Right lobe of liver (tissue), 6 donors: Measurements from ENCODE around the gene TTC39C. TPM values are rescaled to one million over a fixed set of nuclear protein-coding genes. Genes with fewer than 3 reads are reported as not detected.
"Not testable (repeated sequence)": the region's sequence is repeated elsewhere in the genome, so short reads cannot be mapped to it uniquely, and the experiment has no call there.

Experiments
- ATAC-seq, 4 donors: fragments of 200-7000 bp; cut with Tn5 transposase; one replicate each; pipeline ENCODE4 v1.9.1; 2020; ENCODE audit warnings: mild to moderate bottlenecking in 4 of 4, moderate library complexity in 4 of 4
- DNase-seq, 3 donors: peaks; one replicate each; pipeline ENCODE4 v3.0.0-alpha.2; 2020
- H3K27ac ChIP-seq, 3 donors: fragments of 200-600 bp; one replicate each; pipeline ENCODE4 v1.8.0; 2022
- H3K27me3 ChIP-seq, 2 donors: fragments of 200-600 bp; one replicate each; pipeline ENCODE4 v1.8.0; 2022
- H3K36me3 ChIP-seq, 4 donors: fragments of 200-600 bp; sonication (generic) in 1 of 4; one replicate each; pipeline versions ENCODE4 v1.5.1 to v1.8.0; 2017 to 2022; ENCODE audit warnings: control low read depth in 1 of 4
- H3K4me1 ChIP-seq, 4 donors: fragments of 200-600 bp; sonication (generic) in 1 of 4; one replicate each; pipeline versions ENCODE4 v1.5.1 to v1.8.0; 2017 to 2022; ENCODE audit warnings: control low read depth in 1 of 4
- H3K4me3 ChIP-seq, 3 donors: fragments of 200-600 bp; one replicate each; pipeline ENCODE4 v1.8.0; 2022
- H3K9me3 ChIP-seq, 4 donors: fragments of 200-600 bp; sonication (generic) in 1 of 4; one replicate each; pipeline versions ENCODE4 v1.5.1 to v1.8.0; 2017 to 2022; ENCODE audit warnings: control low read depth in 1 of 4
- CTCF ChIP-seq, 4 donors: fragments of 200-600 bp in 3 of 4; fragments of 450-650 bp in 1 of 4; IDR thresholded peaks; one replicate each; pipeline versions ENCODE4 v1.5.1 to v1.8.0; 2016 to 2022; ENCODE audit warnings: antibody characterized with exemption in 4 of 4, mild to moderate bottlenecking in 2 of 4
- POLR2A ChIP-seq: fragments of 450-650 bp; IDR thresholded peaks from one replicate; pipeline ENCODE4 v1.6.1; 2017; ENCODE audit warnings: antibody characterized with exemption, mild to moderate bottlenecking
- WGBS: methylation state at CpG from one replicate; pipeline ENCODE4 v1.1.6; 2018; ENCODE audit warnings: low coverage, low lambda C conversion rate; ENCODE audit not compliant: insufficient coverage; ENCODE audit errors: missing lambda C conversion rate; 5-methylcytosine and 5-hydroxymethylcytosine counted together
- intact Hi-C, 2 donors: fragments of 100-400 bp; cut with DNase I; formaldehyde crosslinking; loops; one replicate each; pipeline versions ENCODE4 v1.11.2 to v1.14.1; 2022
- total RNA-seq, 6 experiments: library from RNA; depleted of rRNA in 2 of 6; stranded (reverse); fragments of >200 nt in 2 of 6; fragmentation: NEBNext Ultra II Directional in 3 of 6; extraction: Animal tissue kit (Norgen Biotek cat#: 25700) in 3 of 6; gene quantifications; one replicate each; pipeline versions ENCODE4 v1.1.0 to v1.2.4, GENCODE V29; 2016 to 2023
- donor health status: DM: no; HTN: yes; CAD: no.
- donor health status: DM: no; HTN: no; CAD: no.
- donor health status: DM: no; HTN: no; CAD: no.
- donor health status: DM: no; HTN: yes; CAD: no.
- donor health status: DM: no; HTN: yes; CAD: no.

TTC39C gene
- total RNA-seq, 6 experiments from 2014 or later: 61.9 to 167 (median 84.4) TPM

GRCh38 chr18:24055009-24055804, 40.7 kb downstream of the TTC39C start:
- intact Hi-C loops: loop anchor here in 1 of 2 donors (10.0 kb wide), 1 partner anchor 60 kb away; no protein-coding TSS in a partner anchor
- Histone ChIP-seq H3K4me3 (no peak overlapping the region), H3K4me1 (peaks cover 0 to 16% (median 6%) of the 10 kb centered on the region in 4 donors), H3K36me3 (no peaks in the 10 kb centered on the region), H3K27me3 (no peaks in the 10 kb centered on the region), H3K9me3 (no peaks in the 10 kb centered on the region), H3K27ac (no peak overlapping the region)
- 90% methylated on average over 2 of the region's 3 CpGs for WGBS
- no peak for ATAC-seq
- DNase-seq: no peak
- TF ChIP-seq CTCF (IDR thresholded peaks at IDR 0.05) (no peak), POLR2A (no peak)

- DNase-seq (no peak), ATAC-seq (no peak)
- H3K4me3 ChIP-seq: no peak overlapping the region
- intact Hi-C loops: loop anchor here in 1 of 2 donors (10.0 kb wide), 1 partner anchor 59 kb away; no protein-coding TSS in a partner anchor
- no peak overlapping the region for H3K27ac ChIP-seq
- TF ChIP-seq POLR2A (no peak), CTCF (IDR thresholded peaks at IDR 0.05) (no peak)
- no peaks in the 10 kb centered on the region for H3K27me3 ChIP-seq
- peaks cover 0 to 12% (median 5%) of the 10 kb centered on the region in 4 donors for H3K4me1 ChIP-seq
- no peaks in the 10 kb centered on the region for H3K9me3 ChIP-seq
- no peaks in the 10 kb centered on the region for H3K36me3 ChIP-seq
- WGBS: 68% methylated on average over 2 of the region's 2 CpGs
These were observed 41.3 kb downstream of the TTC39C start for GRCh38 chr18:24055878-24056277.

- Histone ChIP-seq H3K27ac (no peak overlapping the region), H3K36me3 (no peaks in the 10 kb centered on the region), H3K27me3 (no peaks in the 10 kb centered on the region), H3K9me3 (no peaks in the 10 kb centered on the region), H3K4me1 (peaks cover 0 to 12% (median 6%) of the 10 kb centered on the region in 4 donors), H3K4me3 (no peak overlapping the region)
- no peak for TF ChIP-seq POLR2A
- TF ChIP-seq CTCF (IDR thresholded peaks at IDR 0.05): no peak
- ATAC-seq (no peak), DNase-seq (no peak)
- WGBS: 83% methylated on average over 2 of the region's 2 CpGs
- intact Hi-C loops: loop anchor here in 1 of 2 donors (10.0 kb wide), 1 partner anchor 58 kb away; no protein-coding TSS in a partner anchor
These were observed 42.0 kb downstream of the TTC39C start for GRCh38 chr18:24056506-24056905.

GRCh38 chr18:24057804-24058203, 43.2 kb downstream of the TTC39C start:
- intact Hi-C loops: loop anchor here in 1 of 2 donors (10.0 kb wide), 1 partner anchor 57 kb away; no protein-coding TSS in a partner anchor
- no peak for ATAC-seq

GRCh38 chr18:24059385-24059784, 44.8 kb downstream of the TTC39C start:
- peaks cover 0 to 33% (median 11%) of the 10 kb centered on the region in 4 donors for H3K4me1 ChIP-seq
- H3K4me3 ChIP-seq, DNase-seq, ATAC-seq, H3K9me3 ChIP-seq, H3K27me3 ChIP-seq, H3K36me3 ChIP-seq, H3K27ac ChIP-seq: not testable (repeated sequence)
- 73% methylated on average over 3 of the region's 4 CpGs for WGBS
- intact Hi-C loops: loop anchor here in 1 of 2 donors (10.0 kb wide), 1 partner anchor 55 kb away; no protein-coding TSS in a partner anchor

More at GRCh38 chr18:24057804-24058203, 43.2 kb downstream of the TTC39C start:
- Histone ChIP-seq H3K36me3 (no peaks in the 10 kb centered on the region), H3K4me1 (peaks cover 0 to 21% (median 7%) of the 10 kb centered on the region in 4 donors), H3K4me3 (no peak overlapping the region), H3K27ac (no peak overlapping the region), H3K27me3 (no peaks in the 10 kb centered on the region), H3K9me3 (no peaks in the 10 kb centered on the region)
- no peak for TF ChIP-seq CTCF (IDR thresholded peaks at IDR 0.05)
- TF ChIP-seq POLR2A: no peak
- WGBS: 80% methylated on average over 1 of the region's 1 CpG
- no peak for DNase-seq
